GM10248 (cell line): Measurements from ENCODE around the gene NTM.

Source experiments
- CTCF ChIA-PET: fragments of 300-600 bp; sonication (Branson Sonifier 250); formaldehyde crosslinking; extraction: SDS; loops from one replicate; lab custom pipeline; 2021; ENCODE audit warnings: antibody characterized with exemption; lab: Yijun Ruan, JAX
- POLR2A ChIA-PET: fragments of 350-650 bp; sonication (Branson Sonifier 250); formaldehyde crosslinking; extraction: SDS; loops from one replicate; lab custom pipeline; 2020; ENCODE audit warnings: antibody characterized with exemption; lab: Yijun Ruan, JAX
- DNase-seq: peaks from one replicate; pipeline ENCODE4 v3.0.0; 2012; ENCODE audit errors: extremely low spot score
- TF ChIP-seq, protein P1 (sequence below): IDR thresholded peaks from 2 replicates; pipeline ENCODE4 v1.5.1; 2012; ENCODE audit warnings: mild to moderate bottlenecking, low read depth; ENCODE audit errors: extremely low read depth, missing control alignments, control extremely low read depth

Gene NTM

DNA sequence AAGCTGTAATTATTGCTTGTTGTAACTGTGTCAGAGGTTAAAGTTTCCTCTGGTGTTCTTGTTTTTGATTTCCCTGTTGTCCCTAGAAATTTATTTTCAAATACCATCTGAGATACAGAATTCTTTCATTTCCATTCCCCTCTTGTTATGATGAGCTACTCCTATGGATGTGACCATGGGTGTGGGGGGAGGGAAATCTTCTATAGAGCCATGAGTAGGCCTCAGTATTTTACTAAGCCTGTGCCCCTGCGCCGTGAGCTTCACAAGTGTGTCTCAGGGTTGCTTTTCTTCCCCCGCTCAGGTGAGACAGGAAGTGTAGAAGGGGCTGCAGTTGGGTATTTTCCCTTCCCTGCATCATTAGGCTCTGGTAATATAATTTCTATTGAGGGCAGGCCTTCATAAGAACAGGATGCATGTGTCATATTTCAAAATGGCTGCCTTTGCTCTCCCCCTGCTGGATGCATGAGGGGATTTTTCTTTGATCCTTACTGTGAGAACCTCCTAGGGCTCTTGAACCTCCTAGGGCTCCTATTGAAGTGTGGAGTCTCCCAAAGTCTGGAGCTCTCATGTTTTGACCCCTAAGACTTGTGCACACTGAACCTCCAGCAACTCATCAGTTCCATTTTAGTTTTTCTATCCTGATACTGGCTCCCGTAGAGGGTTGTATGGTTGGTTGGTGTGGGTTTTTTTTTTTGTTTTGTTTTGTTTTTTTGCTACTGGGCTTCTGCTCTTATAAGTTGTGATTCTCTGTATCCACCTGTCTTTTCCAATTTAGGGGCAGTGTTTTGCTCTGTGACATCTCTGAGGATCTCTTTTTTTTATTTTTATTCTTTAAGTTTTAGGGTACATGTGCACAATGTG is 658.2 kb downstream of the NTM start:
- ChIA-PET POLR2A (no interaction called here), CTCF (interaction anchor here (1.2 kb wide), 1 partner anchor 12 kb away, joined by 5 read pairs; no protein-coding TSS in a partner anchor)
- DNase-seq, result no peak
- TF ChIP-seq, protein P1, sequence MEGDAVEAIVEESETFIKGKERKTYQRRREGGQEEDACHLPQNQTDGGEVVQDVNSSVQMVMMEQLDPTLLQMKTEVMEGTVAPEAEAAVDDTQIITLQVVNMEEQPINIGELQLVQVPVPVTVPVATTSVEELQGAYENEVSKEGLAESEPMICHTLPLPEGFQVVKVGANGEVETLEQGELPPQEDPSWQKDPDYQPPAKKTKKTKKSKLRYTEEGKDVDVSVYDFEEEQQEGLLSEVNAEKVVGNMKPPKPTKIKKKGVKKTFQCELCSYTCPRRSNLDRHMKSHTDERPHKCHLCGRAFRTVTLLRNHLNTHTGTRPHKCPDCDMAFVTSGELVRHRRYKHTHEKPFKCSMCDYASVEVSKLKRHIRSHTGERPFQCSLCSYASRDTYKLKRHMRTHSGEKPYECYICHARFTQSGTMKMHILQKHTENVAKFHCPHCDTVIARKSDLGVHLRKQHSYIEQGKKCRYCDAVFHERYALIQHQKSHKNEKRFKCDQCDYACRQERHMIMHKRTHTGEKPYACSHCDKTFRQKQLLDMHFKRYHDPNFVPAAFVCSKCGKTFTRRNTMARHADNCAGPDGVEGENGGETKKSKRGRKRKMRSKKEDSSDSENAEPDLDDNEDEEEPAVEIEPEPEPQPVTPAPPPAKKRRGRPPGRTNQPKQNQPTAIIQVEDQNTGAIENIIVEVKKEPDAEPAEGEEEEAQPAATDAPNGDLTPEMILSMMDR, result no peak

DNA sequence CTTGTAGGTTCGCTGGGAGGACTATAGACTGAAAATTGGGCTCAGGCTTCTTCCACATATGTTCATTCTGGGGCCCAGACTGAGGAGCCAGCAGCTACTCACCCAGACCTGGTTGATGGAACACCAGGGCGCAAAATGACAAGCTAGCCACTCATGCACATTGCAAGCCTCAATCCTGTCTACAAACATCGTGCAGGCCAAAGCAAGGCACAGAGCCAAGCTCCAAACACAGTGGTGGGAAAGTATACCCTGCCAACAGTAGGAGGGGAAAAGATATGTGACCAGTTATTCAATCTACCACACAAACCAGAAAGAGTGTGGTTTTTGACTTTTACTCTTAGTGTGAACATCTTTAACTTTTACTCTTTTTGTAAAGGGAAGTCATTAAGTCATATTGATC is 660.5 kb downstream of the NTM start:
- POLR2A ChIA-PET, result no interaction called here
- no peak for DNase-seq
- CTCF ChIA-PET, result no interaction called here
- TF ChIP-seq, protein P1, result no peak

DNA sequence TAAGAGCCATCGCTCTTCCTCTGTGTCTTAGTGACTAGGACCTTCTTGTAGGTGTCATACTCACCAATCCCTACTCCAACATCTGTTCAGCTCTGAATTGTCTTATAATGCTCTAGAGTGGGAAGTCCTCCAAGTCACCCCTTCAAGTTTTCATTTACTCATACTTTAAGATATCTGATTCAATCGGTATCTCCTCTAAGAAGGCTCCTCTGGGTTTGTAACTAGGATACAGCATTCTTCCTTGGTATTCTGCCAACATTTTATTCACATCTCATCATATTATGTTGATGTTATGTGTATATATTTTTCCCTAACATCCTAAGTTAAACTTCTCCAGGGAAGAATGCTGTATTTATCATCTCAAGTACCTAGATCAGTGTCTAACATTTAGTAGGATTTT is 662.1 kb downstream of the NTM start:
- CTCF ChIA-PET, result no interaction called here
- TF ChIP-seq, protein P1, result no peak
- DNase-seq, result no peak
- POLR2A ChIA-PET, result no interaction called here

DNA sequence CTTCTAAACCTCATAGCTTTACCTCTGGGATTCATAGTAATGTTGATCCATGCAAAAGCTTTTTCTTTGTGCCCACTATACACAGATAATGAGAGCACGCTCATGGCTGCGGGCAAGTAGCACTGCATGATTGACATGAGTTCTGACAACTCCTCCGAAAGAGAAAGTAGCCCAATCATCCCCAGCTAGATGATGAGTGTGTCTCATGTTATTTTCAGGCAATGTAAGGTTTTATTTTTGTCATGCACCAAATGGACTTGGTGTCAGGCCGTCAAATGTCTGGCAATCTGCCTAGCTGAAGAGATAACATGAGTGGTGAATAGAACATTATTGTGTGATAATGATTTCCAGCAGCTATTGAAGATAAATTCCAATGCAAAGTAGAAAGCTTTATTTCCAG is 662.6 kb downstream of the NTM start:
- ChIA-PET POLR2A (no interaction called here), CTCF (no interaction called here)
- no peak for DNase-seq
- TF ChIP-seq, protein P1, result no peak

DNA sequence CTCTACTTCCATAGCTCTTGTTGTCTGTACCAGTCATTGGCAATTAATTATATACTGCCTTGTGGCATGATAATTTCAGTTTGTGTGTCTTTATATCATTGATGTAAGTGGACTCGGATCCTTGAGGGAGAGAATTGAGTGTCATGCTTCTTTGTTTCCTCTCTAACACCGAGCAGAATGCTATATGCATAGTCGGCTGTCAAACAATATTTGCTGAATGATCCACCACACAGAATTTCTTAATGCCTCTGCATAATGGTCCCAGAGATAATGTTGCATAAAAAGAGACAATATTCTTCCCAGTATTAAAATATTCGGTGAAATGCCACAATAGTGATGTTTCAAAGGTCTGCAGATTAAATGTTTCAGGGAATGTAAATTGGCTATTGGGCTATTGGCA is 664.8 kb downstream of the NTM start:
- TF ChIP-seq, protein P1, result no peak
- ChIA-PET POLR2A (no interaction called here), CTCF (interaction anchor here (0.9 to 1.6 kb wide), 2 partner anchors 22 to 91 kb away, joined by 3 read pairs; no protein-coding TSS in a partner anchor)
- no peak for DNase-seq

DNA sequence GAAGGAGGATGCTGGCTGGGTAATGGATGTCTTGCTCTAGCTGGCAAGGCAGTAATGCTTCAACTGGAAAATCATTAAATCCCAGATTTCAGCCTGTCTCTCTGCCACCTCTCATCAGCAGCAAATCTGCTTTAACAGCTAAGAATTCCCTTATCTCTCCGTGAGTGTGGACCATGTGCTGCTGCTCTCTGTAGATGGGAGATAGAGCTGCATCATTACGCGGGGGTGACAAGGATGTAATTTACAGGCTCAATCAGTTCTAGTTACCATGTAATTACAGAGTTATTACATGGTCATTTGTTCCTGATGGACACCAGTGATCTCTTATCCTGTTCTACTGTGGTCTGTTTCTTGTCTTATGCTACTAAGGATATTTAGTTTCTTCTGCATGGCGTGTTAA is 665.4 kb downstream of the NTM start:
- CTCF ChIA-PET, result interaction anchor here (1.6 kb wide), 1 partner anchor 91 kb away, joined by 3 read pairs; no protein-coding TSS in a partner anchor
- DNase-seq, result no peak
- POLR2A ChIA-PET, result no interaction called here
- TF ChIP-seq, protein P1, result no peak
